Heart left ventricle (tissue), 16 donors: ENCODE results near the gene FBXO3. TPM values are rescaled to one million over a fixed set of nuclear protein-coding genes. Genes with fewer than 3 reads are reported as not detected.
A peak's percentile ranks its signal among the peaks of the same experiment; 100 is the strongest.

ENCODE experiments used
- ATAC-seq, 4 donors: fragments of 200-7000 bp; cut with Tn5 transposase; one replicate each; pipeline ENCODE4 v1.9.1; 2020 to 2022; ENCODE audit warnings: moderate library complexity in 4 of 4, mild to moderate bottlenecking in 3 of 4, moderate number of reproducible peaks in 1 of 4
- DNase-seq, 5 donors: peaks; one replicate each; pipeline ENCODE4 v3.0.0-alpha.2; 2020
- H3K27ac ChIP-seq, 12 donors: fragments of 200-600 bp; sonication (generic) in 4 of 12; one replicate each; pipeline versions ENCODE4 v1.5.0 to v1.8.0; 2016 to 2022; ENCODE audit warnings: mild to moderate bottlenecking in 2 of 12
- H3K27me3 ChIP-seq, 9 donors: fragments of 200-600 bp; sonication (generic) in 2 of 9; one replicate each; pipeline versions ENCODE4 v1.5.1 to v1.8.0; 2016 to 2022; ENCODE audit warnings: mild to moderate bottlenecking in 3 of 9
- H3K36me3 ChIP-seq, 9 donors: fragments of 200-600 bp; sonication (generic) in 2 of 9; one replicate each; pipeline versions ENCODE4 v1.5.0 to v1.8.0; 2018 to 2022; ENCODE audit warnings: mild to moderate bottlenecking in 2 of 9
- H3K4me1 ChIP-seq, 12 donors: fragments of 200-600 bp; sonication (generic) in 4 of 12; one replicate each; pipeline versions ENCODE4 v1.5.0 to v1.8.0; 2016 to 2022; ENCODE audit warnings: mild to moderate bottlenecking in 3 of 12
- H3K4me3 ChIP-seq, 12 donors: fragments of 200-600 bp; sonication (generic) in 4 of 12; one replicate each; pipeline versions ENCODE4 v1.5.0 to v1.8.0; 2017 to 2022; ENCODE audit warnings: mild to moderate bottlenecking in 9 of 12, moderate library complexity in 4 of 12
- H3K9me3 ChIP-seq, 12 donors: fragments of 200-600 bp; sonication (generic) in 4 of 12; one replicate each; pipeline versions ENCODE4 v1.5.0 to v1.8.0; 2016 to 2022; ENCODE audit warnings: mild to moderate bottlenecking in 1 of 12
- CTCF ChIP-seq, 12 donors: fragments of 200-600 bp; sonication (generic) in 4 of 12; IDR thresholded peaks; one replicate each; pipeline versions ENCODE4 v1.5.0 to v1.8.0; 2018 to 2022; ENCODE audit warnings: antibody characterized with exemption in 12 of 12, mild to moderate bottlenecking in 5 of 12
- POLR2A ChIP-seq, 2 donors: fragments of 450-650 bp; IDR thresholded peaks; one replicate each; pipeline ENCODE4 v1.6.1; 2017; ENCODE audit warnings: antibody characterized with exemption in 2 of 2, mild to moderate bottlenecking in 2 of 2, moderate library complexity in 2 of 2
- WGBS, 4 donors: extraction: QIAGEN DNeasy Blood & Tissue Kit in 2 of 4; methylation state at CpG; one replicate each; pipeline versions ENCODE4 v1.1.5 to v1.1.7; 2013 to 2018; 5-methylcytosine and 5-hydroxymethylcytosine counted together
- intact Hi-C, 10 donors: fragments of 100-400 bp; cut with DNase I; formaldehyde crosslinking; loops; one replicate each; pipeline versions ENCODE4 v1.11.1 to v1.14.2; 2022
- polyA plus RNA-seq, 2 donors: library from polyadenylated mRNA; stranded (reverse); fragments of 200-250 nt; gene quantifications; one replicate each; pipeline ENCODE4 v1.2.3, GENCODE V29; 2013
- total RNA-seq, 9 donors: library from RNA; depleted of rRNA in 2 of 9; stranded (reverse); fragments of >200 nt in 2 of 9; fragmentation: NEBNext Ultra II Directional in 3 of 9; extraction: Animal tissue kit (Norgen Biotek cat#: 25700) in 3 of 9; gene quantifications; one replicate each; pipeline versions ENCODE4 v1.1.0 to v1.2.4, GENCODE V29; 2016 to 2023
- donor health status: ischemic (EF 13 %, LVEDD 7.1; RV severe dilation, severe dysfunction).
- donor health status: healthy with polysubstance abuse.
- donor health status: DM: no; HTN: yes; CAD: no.
- donor health status: DM: no; HTN: no; CAD: no.
- donor health status: ischemic (EF 25% LVEDD 6.9; RV normal size, moderate dysfunction).
- donor health status: ischemic (EF 25% LVEDD 5.7; RV mildly dilated, moderate dysfunction).
- donor health status: healthy.
- donor health status: DM: yes; HTN: yes; CAD: no.
- donor health status: ischemic (EF 35%, LVEDD 5.7; RV mildly dilated, moderate dysfunction).
- donor health status: nonischemic (EF 11% LVEDD 7.7; RV severe dilation, severe dysfunction).
- donor health status: DM: yes; HTN: yes; CAD: no.
- donor health status: PGD.
- donor health status: ischemic (EF 29% LVEDD 5.4; RV normal size, mild dysfunction).
- donor health status: nonischemic (EF 23%, LVEDD 6.1; RV moderate dilation, normal function).

FBXO3 gene
- total and polyA plus RNA-seq, 11 donors, result 25.7 to 72.8 (median 49.8) TPM

GRCh38 chr11:33766085-33766484, 8.2 kb downstream of the FBXO3 start:
- 90 to 98% (median 93%) methylated on average over 2 of the region's 2 CpGs for WGBS, 4 donors
- DNase-seq (no peak), ATAC-seq (no peak)
- no peak overlapping the region for H3K27ac ChIP-seq
- H3K27me3 ChIP-seq, result no peaks in the 10 kb centered on the region
- H3K36me3 ChIP-seq, result peaks cover 0 to 98% (median 85%) of the 10 kb centered on the region in 9 donors
- peaks cover 0 to 16% (median 0%) of the 10 kb centered on the region in 12 donors for H3K9me3 ChIP-seq
- H3K4me1 ChIP-seq, result peaks cover 0 to 18% (median 2%) of the 10 kb centered on the region in 12 donors
- intact Hi-C loops, result no loop called here
- TF ChIP-seq CTCF (IDR thresholded peaks at IDR 0.05), result no peak
- no peak for TF ChIP-seq POLR2A (IDR thresholded peaks at IDR 0.05)
- no peak overlapping the region for H3K4me3 ChIP-seq

- intact Hi-C loops, result no loop called here
- H3K27ac ChIP-seq, result no peak overlapping the region
- H3K4me1 ChIP-seq, result peaks cover 0 to 5% (median 0%) of the 10 kb centered on the region in 12 donors
- no peak overlapping the region for H3K4me3 ChIP-seq
- H3K9me3 ChIP-seq, result peaks cover 0 to 16% (median 0%) of the 10 kb centered on the region in 12 donors
- no peak for DNase-seq
- 91 to 95% (median 93%) methylated on average over 2 of the region's 2 CpGs for WGBS, 4 donors
- TF ChIP-seq POLR2A (IDR thresholded peaks at IDR 0.05) (no peak), CTCF (IDR thresholded peaks at IDR 0.05) (no peak)
- no peak for ATAC-seq
- peaks cover 0 to 100% (median 96%) of the 10 kb centered on the region in 9 donors for H3K36me3 ChIP-seq
- H3K27me3 ChIP-seq, result no peaks in the 10 kb centered on the region
These were observed 12.8 kb downstream of the FBXO3 start for GRCh38 chr11:33761471-33761870.

- Histone ChIP-seq H3K36me3 (peaks cover 0 to 100% (median 88%) of the 10 kb centered on the region in 9 donors), H3K4me3 (peak overlapping the region in 3 of 12 donors; percentile 2 to 18 (median 15)), H3K27ac (peak overlapping the region; percentile 49 to 78 (median 68)), H3K4me1 (peaks cover 0 to 25% (median 5%) of the 10 kb centered on the region in 12 donors), H3K9me3 (no peaks in the 10 kb centered on the region), H3K27me3 (no peaks in the 10 kb centered on the region)
- DNase-seq (peak in 4 of 5 donors; percentile 53 to 63 (median 58)), ATAC-seq (peak; percentile 94 to 96 (median 96))
- intact Hi-C loops, result loop anchor here in 1 of 10 donors (10.0 kb wide), 1 partner anchor 589 kb away; the partner anchor contains the start of gene CSTF3
- 18 to 46% (median 28%) methylated on average over 4 of the region's 4 CpGs for WGBS, 4 donors
- TF ChIP-seq POLR2A (IDR thresholded peaks at IDR 0.05) (no peak), CTCF (IDR thresholded peaks at IDR 0.05) (no peak)
These were observed 20.9 kb downstream of the FBXO3 start for GRCh38 chr11:33753304-33753967.

DNA sequence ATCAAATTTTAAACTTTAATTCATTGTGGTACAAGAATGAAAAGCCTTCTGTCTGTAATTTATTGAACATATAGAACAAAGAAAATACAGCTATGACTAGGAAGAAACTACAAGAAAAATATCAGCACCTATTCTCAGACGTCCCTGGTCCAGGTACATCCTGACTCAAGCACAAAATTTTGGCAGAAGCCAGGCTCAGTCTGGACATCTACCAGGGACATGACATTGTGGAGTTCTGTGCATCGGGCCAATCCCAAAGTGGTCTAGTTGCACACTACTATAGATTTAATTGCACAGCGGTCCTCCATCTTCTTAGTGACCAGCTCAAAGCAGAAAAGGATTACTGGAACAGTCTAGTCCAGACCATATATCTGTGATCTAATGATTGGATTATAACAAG, 22.4 kb downstream of the FBXO3 start:
- no peaks in the 10 kb centered on the region for H3K27me3 ChIP-seq
- intact Hi-C loops, result loop anchor here in 1 of 10 donors (10.0 kb wide), 1 partner anchor 587 kb away; the partner anchor contains the start of gene CSTF3
- H3K36me3 ChIP-seq, result peaks cover 0 to 99% (median 86%) of the 10 kb centered on the region in 9 donors
- WGBS, 4 donors, result 59 to 67% (median 63%) methylated on average over 3 of the region's 3 CpGs
- H3K9me3 ChIP-seq, result no peaks in the 10 kb centered on the region
- H3K4me1 ChIP-seq, result peaks cover 0 to 35% (median 8%) of the 10 kb centered on the region in 12 donors
- ATAC-seq (peak in 3 of 4 donors; percentile 18 to 47 (median 26)), DNase-seq (no peak)
- no peak overlapping the region for H3K4me3 ChIP-seq
- TF ChIP-seq POLR2A (IDR thresholded peaks at IDR 0.05) (no peak), CTCF (IDR thresholded peaks at IDR 0.05) (no peak)
- peak overlapping the region in 4 of 12 donors; percentile 36 to 78 (median 74) for H3K27ac ChIP-seq
